C4-2B (cell line): ENCODE measurements around the gene LRP1B.

Experiments used
- ZFX ChIP-seq: fragments of 450-650 bp; IDR thresholded peaks from 2 replicates; pipeline ENCODE4 v1.6.1; 2017
- TF ChIP-seq, protein P1 (sequence below): fragments of 450-650 bp; conservative IDR thresholded peaks from 2 replicates; pipeline ENCODE4 v1.5.1; 2017; ENCODE audit warnings: mild to moderate bottlenecking

- TF ChIP-seq, protein P1, sequence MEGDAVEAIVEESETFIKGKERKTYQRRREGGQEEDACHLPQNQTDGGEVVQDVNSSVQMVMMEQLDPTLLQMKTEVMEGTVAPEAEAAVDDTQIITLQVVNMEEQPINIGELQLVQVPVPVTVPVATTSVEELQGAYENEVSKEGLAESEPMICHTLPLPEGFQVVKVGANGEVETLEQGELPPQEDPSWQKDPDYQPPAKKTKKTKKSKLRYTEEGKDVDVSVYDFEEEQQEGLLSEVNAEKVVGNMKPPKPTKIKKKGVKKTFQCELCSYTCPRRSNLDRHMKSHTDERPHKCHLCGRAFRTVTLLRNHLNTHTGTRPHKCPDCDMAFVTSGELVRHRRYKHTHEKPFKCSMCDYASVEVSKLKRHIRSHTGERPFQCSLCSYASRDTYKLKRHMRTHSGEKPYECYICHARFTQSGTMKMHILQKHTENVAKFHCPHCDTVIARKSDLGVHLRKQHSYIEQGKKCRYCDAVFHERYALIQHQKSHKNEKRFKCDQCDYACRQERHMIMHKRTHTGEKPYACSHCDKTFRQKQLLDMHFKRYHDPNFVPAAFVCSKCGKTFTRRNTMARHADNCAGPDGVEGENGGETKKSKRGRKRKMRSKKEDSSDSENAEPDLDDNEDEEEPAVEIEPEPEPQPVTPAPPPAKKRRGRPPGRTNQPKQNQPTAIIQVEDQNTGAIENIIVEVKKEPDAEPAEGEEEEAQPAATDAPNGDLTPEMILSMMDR, result no peak
- no peak for TF ChIP-seq ZFX
Observed at GRCh38 chr2:140662504-140662903, 1468.3 kb downstream of the LRP1B start.
